ENCODE results near the gene MRPS24.
"Not testable (repeated sequence)": the region's sequence is repeated elsewhere in the genome, so short reads cannot be mapped to it uniquely, and the experiment has no call there.

DNA sequence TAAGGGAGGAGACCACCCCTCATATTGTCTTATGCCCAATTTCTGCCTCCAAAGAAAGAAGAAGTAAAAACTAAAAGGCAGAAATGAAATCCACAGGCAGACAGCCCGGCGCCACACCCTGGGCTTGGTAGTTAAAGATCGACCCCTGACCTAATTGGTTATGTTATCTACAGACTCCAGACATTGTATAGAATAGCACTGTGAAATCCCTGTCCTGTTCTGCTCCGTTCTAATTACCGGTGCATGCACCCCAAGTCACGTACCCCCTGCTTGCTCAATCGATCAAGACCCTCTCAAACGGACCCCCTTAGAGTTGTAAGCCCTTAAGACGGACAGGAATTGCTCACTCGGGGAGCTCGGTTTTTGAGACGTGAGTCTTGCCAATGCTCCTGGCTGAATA lies 44.8 kb downstream of the MRPS24 start:
- TF ChIP-seq, protein P1, sequence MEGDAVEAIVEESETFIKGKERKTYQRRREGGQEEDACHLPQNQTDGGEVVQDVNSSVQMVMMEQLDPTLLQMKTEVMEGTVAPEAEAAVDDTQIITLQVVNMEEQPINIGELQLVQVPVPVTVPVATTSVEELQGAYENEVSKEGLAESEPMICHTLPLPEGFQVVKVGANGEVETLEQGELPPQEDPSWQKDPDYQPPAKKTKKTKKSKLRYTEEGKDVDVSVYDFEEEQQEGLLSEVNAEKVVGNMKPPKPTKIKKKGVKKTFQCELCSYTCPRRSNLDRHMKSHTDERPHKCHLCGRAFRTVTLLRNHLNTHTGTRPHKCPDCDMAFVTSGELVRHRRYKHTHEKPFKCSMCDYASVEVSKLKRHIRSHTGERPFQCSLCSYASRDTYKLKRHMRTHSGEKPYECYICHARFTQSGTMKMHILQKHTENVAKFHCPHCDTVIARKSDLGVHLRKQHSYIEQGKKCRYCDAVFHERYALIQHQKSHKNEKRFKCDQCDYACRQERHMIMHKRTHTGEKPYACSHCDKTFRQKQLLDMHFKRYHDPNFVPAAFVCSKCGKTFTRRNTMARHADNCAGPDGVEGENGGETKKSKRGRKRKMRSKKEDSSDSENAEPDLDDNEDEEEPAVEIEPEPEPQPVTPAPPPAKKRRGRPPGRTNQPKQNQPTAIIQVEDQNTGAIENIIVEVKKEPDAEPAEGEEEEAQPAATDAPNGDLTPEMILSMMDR (IDR thresholded peaks at IDR 0.05; ENCODE audit: low read depth, low read length, poor library complexity, severe bottlenecking): not testable (repeated sequence)
- not testable (repeated sequence) for TF ChIP-seq EZH2phosphoT487 (IDR thresholded peaks at IDR 0.05; ENCODE audit: borderline replicate concordance, low read length)
